Measurements from ENCODE around the gene CYB5R4.
"Not testable (repeated sequence)": the region's sequence is repeated elsewhere in the genome, so short reads cannot be mapped to it uniquely, and the experiment has no call there.

CYB5R4 gene

DNA sequence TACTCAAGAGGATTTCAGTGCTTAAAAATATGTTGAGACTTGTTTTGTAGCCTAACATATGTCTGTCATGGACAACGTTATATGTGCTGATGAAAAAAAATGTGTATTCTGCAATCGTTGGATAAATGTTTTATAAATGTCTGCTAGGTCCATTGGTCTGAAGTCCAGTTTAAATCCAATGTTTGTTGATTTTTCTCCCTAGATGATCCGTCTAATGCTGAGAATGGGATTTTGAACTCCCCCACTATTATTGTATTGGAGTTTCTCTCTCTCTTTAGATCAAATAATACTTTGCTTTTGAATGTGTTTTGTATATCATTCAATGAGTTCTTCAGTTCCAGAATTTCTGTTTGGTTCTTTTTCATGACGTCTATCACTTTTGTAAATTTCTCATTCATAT is 44.9 kb downstream of the CYB5R4 start:
- TF ChIP-seq, protein P1, sequence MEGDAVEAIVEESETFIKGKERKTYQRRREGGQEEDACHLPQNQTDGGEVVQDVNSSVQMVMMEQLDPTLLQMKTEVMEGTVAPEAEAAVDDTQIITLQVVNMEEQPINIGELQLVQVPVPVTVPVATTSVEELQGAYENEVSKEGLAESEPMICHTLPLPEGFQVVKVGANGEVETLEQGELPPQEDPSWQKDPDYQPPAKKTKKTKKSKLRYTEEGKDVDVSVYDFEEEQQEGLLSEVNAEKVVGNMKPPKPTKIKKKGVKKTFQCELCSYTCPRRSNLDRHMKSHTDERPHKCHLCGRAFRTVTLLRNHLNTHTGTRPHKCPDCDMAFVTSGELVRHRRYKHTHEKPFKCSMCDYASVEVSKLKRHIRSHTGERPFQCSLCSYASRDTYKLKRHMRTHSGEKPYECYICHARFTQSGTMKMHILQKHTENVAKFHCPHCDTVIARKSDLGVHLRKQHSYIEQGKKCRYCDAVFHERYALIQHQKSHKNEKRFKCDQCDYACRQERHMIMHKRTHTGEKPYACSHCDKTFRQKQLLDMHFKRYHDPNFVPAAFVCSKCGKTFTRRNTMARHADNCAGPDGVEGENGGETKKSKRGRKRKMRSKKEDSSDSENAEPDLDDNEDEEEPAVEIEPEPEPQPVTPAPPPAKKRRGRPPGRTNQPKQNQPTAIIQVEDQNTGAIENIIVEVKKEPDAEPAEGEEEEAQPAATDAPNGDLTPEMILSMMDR (IDR thresholded peaks at IDR 0.05; ENCODE audit: low read depth, low read length) = no peak
- no peak overlapping the region for H3K4me3 ChIP-seq (ENCODE audit: low read depth, low read length)
- in situ Hi-C loops (cut with HindIII; ENCODE audit: low sequenced_read_pairs) = no loop called here
- no peak for DNase-seq (ENCODE audit: low read depth, low spot score)

- in situ Hi-C loops (cut with HindIII; ENCODE audit: low sequenced_read_pairs) = no loop called here
- H3K4me3 ChIP-seq (ENCODE audit: low read depth, low read length) = no peak overlapping the region
- DNase-seq (ENCODE audit: low read depth, low spot score) = no peak
- TF ChIP-seq, protein P1 (IDR thresholded peaks at IDR 0.05; ENCODE audit: low read depth, low read length) = no peak
These were observed 46.2 kb downstream of the CYB5R4 start for GRCh38 chr6:83905648-83906047.

GRCh38 chr6:83907623-83908390 is 48.3 kb downstream of the CYB5R4 start:
- DNase-seq (ENCODE audit: low read depth, low spot score); in situ Hi-C loops (cut with HindIII; ENCODE audit: low sequenced_read_pairs); H3K4me3 ChIP-seq (ENCODE audit: low read depth, low read length): not testable (repeated sequence)

DNA sequence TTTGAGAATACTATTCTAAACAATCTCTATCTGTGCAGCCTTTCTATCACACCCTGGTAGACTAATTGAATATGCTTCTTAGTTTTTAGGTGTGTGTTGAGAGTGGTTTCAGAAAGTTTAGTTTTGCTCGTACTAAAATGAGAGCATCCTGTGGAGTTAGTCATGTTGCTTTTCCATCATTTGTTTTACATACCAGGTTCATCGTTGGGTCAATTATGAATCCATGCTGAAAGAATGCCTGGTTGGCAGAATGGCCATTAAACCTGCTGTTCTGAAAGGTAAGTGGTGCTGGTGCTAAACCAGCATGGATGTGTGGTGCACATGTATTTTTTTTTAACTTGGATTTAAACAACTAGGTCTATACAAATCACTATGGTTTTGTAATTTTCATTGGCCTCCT is 49.3 kb downstream of the CYB5R4 start:
- TF ChIP-seq, protein P1 (IDR thresholded peaks at IDR 0.05; ENCODE audit: low read depth, low read length) = no peak
- in situ Hi-C loops (cut with HindIII; ENCODE audit: low sequenced_read_pairs) = no loop called here
- no peak overlapping the region for H3K4me3 ChIP-seq (ENCODE audit: low read depth, low read length)
- peak; percentile 51 for DNase-seq (ENCODE audit: low read depth, low spot score)

- in situ Hi-C loops (cut with HindIII; ENCODE audit: low sequenced_read_pairs) = no loop called here
- DNase-seq (ENCODE audit: low read depth, low spot score) = no peak
- TF ChIP-seq, protein P1 (IDR thresholded peaks at IDR 0.05; ENCODE audit: low read depth, low read length) = no peak
- no peak overlapping the region for H3K4me3 ChIP-seq (ENCODE audit: low read depth, low read length)
These were observed 51.8 kb downstream of the CYB5R4 start for GRCh38 chr6:83911278-83911677.

- no peak overlapping the region for H3K4me3 ChIP-seq (ENCODE audit: low read depth, low read length)
- no peak for DNase-seq (ENCODE audit: low read depth, low spot score)
- in situ Hi-C loops (cut with HindIII; ENCODE audit: low sequenced_read_pairs) = no loop called here
- TF ChIP-seq, protein P1 (IDR thresholded peaks at IDR 0.05; ENCODE audit: low read depth, low read length) = no peak
These were observed 55.5 kb downstream of the CYB5R4 start for GRCh38 chr6:83914953-83915352.

- in situ Hi-C loops (cut with HindIII; ENCODE audit: low sequenced_read_pairs) = no loop called here
- TF ChIP-seq, protein P1 (IDR thresholded peaks at IDR 0.05; ENCODE audit: low read depth, low read length) = no peak
- peak; percentile 16 for DNase-seq (ENCODE audit: low read depth, low spot score)
These were observed 57.5 kb downstream of the CYB5R4 start for GRCh38 chr6:83917001-83917400.

More at GRCh38 chr6:83917001-83917400, 57.5 kb downstream of the CYB5R4 start:
- no peak overlapping the region for H3K4me3 ChIP-seq (ENCODE audit: low read depth, low read length)
